Lung microvascular endothelial cell (primary cell): ENCODE measurements around the gene RPRM. TPM values are rescaled to one million over a fixed set of nuclear protein-coding genes. Genes with fewer than 3 reads are reported as not detected.
"Not testable (repeated sequence)": the region's sequence is repeated elsewhere in the genome, so short reads cannot be mapped to it uniquely, and the experiment has no call there.

Source experiments
- DNase-seq, 2 donors: peaks; one replicate each; pipeline versions ENCODE4 v3.0.0 to v3.0.0-alpha.2; 2010; ENCODE audit warnings: low read depth in 2 of 2
- total RNA-seq: library from RNA; depleted of rRNA; stranded (reverse); fragments of >200 nt; gene quantifications from 2 replicates; pipeline ENCODE4 v1.2.1, GENCODE V29; 2014

Gene RPRM
- total RNA-seq, 1 donor from 2014 or later: not detected

GRCh38 chr2:153461453-153461852 is 17.1 kb downstream of the RPRM start:
- no peak for DNase-seq

GRCh38 chr2:153455861-153456260 is 22.7 kb downstream of the RPRM start:
- no peak for DNase-seq

- no peak for DNase-seq
Measured at GRCh38 chr2:153455403-153455802, 23.2 kb downstream of the RPRM start.

GRCh38 chr2:153451611-153452010 is 27.0 kb downstream of the RPRM start:
- no peak for DNase-seq

GRCh38 chr2:153443106-153443505 is 35.5 kb downstream of the RPRM start:
- no peak for DNase-seq

GRCh38 chr2:153442616-153443015 is 35.9 kb downstream of the RPRM start:
- not testable (repeated sequence) for DNase-seq

GRCh38 chr2:153440090-153440489 is 38.5 kb downstream of the RPRM start:
- DNase-seq: not testable (repeated sequence)

- DNase-seq: no peak
Measured at GRCh38 chr2:153433403-153433802, 45.2 kb downstream of the RPRM start.

GRCh38 chr2:153432381-153432780 is 46.2 kb downstream of the RPRM start:
- no peak for DNase-seq

- DNase-seq: no peak
Measured at GRCh38 chr2:153431114-153431513, 47.4 kb downstream of the RPRM start.
